H1 (cell line): ENCODE data around the gene CWH43. TPM values are rescaled to one million over a fixed set of nuclear protein-coding genes. Genes with fewer than 3 reads are reported as not detected.

Source experiments
- CTCF ChIA-PET: fragments of 300-600 bp; sonication (Branson Sonifier 250); formaldehyde crosslinking; loops from one replicate; lab custom pipeline; 2021; ENCODE audit not compliant: partially characterized antibody; lab: Charles Lee
- POLR2A ChIA-PET: fragments of 300-600 bp; sonication (Branson Sonifier 250); formaldehyde crosslinking; loops from one replicate; lab custom pipeline; 2021; ENCODE audit warnings: inconsistent platforms; ENCODE audit not compliant: partially characterized antibody; lab: Charles Lee
- DNase-seq, 2 experiments: peaks; one replicate each; pipeline versions ENCODE4 v3.0.0 to v3.0.0-alpha.2; 2010 to 2022; ENCODE audit warnings: low spot score in 2 of 2, low read depth in 1 of 2, mixed read lengths in 1 of 2
- FAIRE-seq: peaks from 2 replicates; lab custom pipeline; 2011; peaks lifted over from hg19 to GRCh38; lab: Jason Lieb, UNC
- H2AFZ ChIP-seq: 2 replicates; pipeline ENCODE4 v1.8.1; 2012; ENCODE audit warnings: low read length, inconsistent platforms
- H2AK5ac ChIP-seq: 2 replicates; pipeline ENCODE4 v1.6.1; 2013; ENCODE audit warnings: low read depth, low read length
- H2BK120ac ChIP-seq: replicated peaks from 2 replicates; pipeline ENCODE3; 2013; ENCODE audit warnings: low read depth, low read length, inconsistent platforms
- H2BK12ac ChIP-seq: 2 replicates; pipeline ENCODE4 v1.6.1; 2013; ENCODE audit warnings: low read depth, low read length
- H2BK15ac ChIP-seq: 2 replicates; pipeline ENCODE4 v1.6.1; 2013; ENCODE audit warnings: low read length
- H2BK20ac ChIP-seq: 2 replicates; pipeline ENCODE4 v1.6.1; 2013; ENCODE audit warnings: low read length
- H2BK5ac ChIP-seq: 2 replicates; pipeline ENCODE4 v1.6.1; 2013; ENCODE audit warnings: low read depth, low read length
- H3K14ac ChIP-seq: 2 replicates; pipeline ENCODE4 v1.6.1; 2013; ENCODE audit warnings: inconsistent platforms; ENCODE audit not compliant: insufficient read length
- H3K18ac ChIP-seq: 2 replicates; pipeline ENCODE4 v1.6.1; 2013; ENCODE audit warnings: low read length; ENCODE audit errors: extremely low read depth
- H3K23ac ChIP-seq: 2 replicates; pipeline ENCODE4 v1.6.1; 2013; ENCODE audit warnings: inconsistent platforms; ENCODE audit not compliant: insufficient read length
- H3K23me2 ChIP-seq: 2 replicates; pipeline ENCODE4 v1.6.1; 2013; ENCODE audit warnings: low read depth, low read length
- H3K27ac ChIP-seq: 2 replicates; pipeline ENCODE4 v1.6.1; 2011; ENCODE audit warnings: low read depth, low read length, inconsistent platforms
- H3K27me3 ChIP-seq, 4 experiments: replicated peaks in 1 of 4; 1 replicate in 1 of 4; 2 replicates in 3 of 4; pipeline versions ENCODE4 v1.6.1 to v1.8.1; 2011 to 2013; ENCODE audit warnings: low read length in 3 of 4, mild to moderate bottlenecking in 3 of 4, inconsistent platforms in 2 of 4, mixed read lengths in 2 of 4, moderate library complexity in 1 of 4; ENCODE audit not compliant: control insufficient read depth in 3 of 4, insufficient read depth in 3 of 4; ENCODE audit errors: extremely low read depth in 1 of 4
- H3K36me3 ChIP-seq, 4 experiments: 2 replicates each; pipeline versions ENCODE4 v1.6.1 to v1.8.1; 2011 to 2013; ENCODE audit warnings: mild to moderate bottlenecking in 4 of 4, low read length in 3 of 4, moderate library complexity in 2 of 4, control low read depth in 1 of 4, inconsistent platforms in 1 of 4; ENCODE audit not compliant: insufficient read depth in 4 of 4, control insufficient read depth in 2 of 4
- H3K4ac ChIP-seq: replicated peaks from 2 replicates; pipeline ENCODE3; 2013; ENCODE audit warnings: low read length, low read depth, mixed read lengths, inconsistent platforms; ENCODE audit not compliant: insufficient read length
- H3K4me1 ChIP-seq, 4 experiments: replicated peaks in 1 of 4; 1 replicate in 1 of 4; 2 replicates in 3 of 4; pipeline versions ENCODE4 v1.6.1 to v1.8.1; 2011 to 2013; ENCODE audit warnings: low read length in 3 of 4, inconsistent platforms in 2 of 4, mixed read lengths in 1 of 4; ENCODE audit not compliant: insufficient read depth in 4 of 4, control insufficient read depth in 3 of 4
- H3K4me2 ChIP-seq, 2 experiments: 2 replicates each; pipeline versions ENCODE4 v1.6.1 to v1.8.1; 2011 to 2013; ENCODE audit warnings: low read depth in 2 of 2, low read length in 2 of 2, control low read depth in 1 of 2, inconsistent platforms in 1 of 2, mild to moderate bottlenecking in 1 of 2; ENCODE audit not compliant: insufficient read depth in 1 of 2
- H3K4me3 ChIP-seq, 4 experiments: fragments of 200-600, 300-600 bp in 1 of 4; sonication (generic), shearing (Covaris generic), sonication (Bioruptor Twin) in 1 of 4; 2 replicates each; pipeline versions ENCODE4 v1.5.1 to v1.8.1; 2011 to 2016; ENCODE audit warnings: low read length in 4 of 4, low read depth in 3 of 4, control low read depth in 2 of 4, inconsistent platforms in 2 of 4, mild to moderate bottlenecking in 2 of 4, mixed read lengths in 1 of 4, moderate library complexity in 1 of 4; ENCODE audit not compliant: insufficient read depth in 2 of 4; ENCODE audit errors: extremely low read depth in 1 of 4
- H3K56ac ChIP-seq: replicated peaks from 2 replicates; pipeline ENCODE3; 2013; ENCODE audit warnings: low read depth, mild to moderate bottlenecking, mixed read lengths, low read length, inconsistent platforms; ENCODE audit not compliant: insufficient read length
- H3K79me1 ChIP-seq: 2 replicates; pipeline ENCODE4 v1.6.1; 2013; ENCODE audit warnings: low read depth, low read length, control low read depth
- H3K79me2 ChIP-seq, 2 experiments: 2 replicates each; pipeline versions ENCODE4 v1.6.1 to v1.8.1; 2012 to 2013; ENCODE audit warnings: low read length in 2 of 2, mild to moderate bottlenecking in 2 of 2, inconsistent platforms in 1 of 2; ENCODE audit not compliant: insufficient read depth in 2 of 2, control insufficient read depth in 1 of 2
- H3K9ac ChIP-seq, 4 experiments: replicated peaks in 1 of 4; 1 replicate in 1 of 4; 2 replicates in 3 of 4; pipeline versions ENCODE4 v1.6.1 to v1.8.1; 2011 to 2013; ENCODE audit warnings: low read depth in 3 of 4, low read length in 3 of 4, control low read depth in 2 of 4, mild to moderate bottlenecking in 2 of 4, moderate library complexity in 2 of 4, inconsistent platforms in 1 of 4; ENCODE audit errors: extremely low read depth in 1 of 4
- H3K9me3 ChIP-seq, 2 experiments: 2 replicates each; pipeline versions ENCODE4 v1.6.1 to v1.8.1; 2012 to 2013; ENCODE audit warnings: mild to moderate bottlenecking in 2 of 2, moderate library complexity in 2 of 2, control low read depth in 1 of 2, inconsistent platforms in 1 of 2, low read depth in 1 of 2, low read length in 1 of 2, mixed read lengths in 1 of 2; ENCODE audit not compliant: insufficient read depth in 2 of 2
- H4K20me1 ChIP-seq, 2 experiments: replicated peaks in 1 of 2; 2 replicates each; pipeline versions ENCODE3 to v1.8.1; 2011 to 2013; ENCODE audit warnings: inconsistent platforms in 2 of 2, low read length in 2 of 2, mild to moderate bottlenecking in 1 of 2; ENCODE audit not compliant: insufficient read depth in 2 of 2, control insufficient read depth in 1 of 2
- H4K5ac ChIP-seq: 2 replicates; pipeline ENCODE4 v1.6.1; 2013; ENCODE audit warnings: low read length, low read depth, mixed read lengths, inconsistent platforms; ENCODE audit not compliant: insufficient read length
- H4K8ac ChIP-seq: 2 replicates; pipeline ENCODE4 v1.8.0; 2013; ENCODE audit warnings: mild to moderate bottlenecking, moderate library complexity, low read length, inconsistent platforms; ENCODE audit not compliant: insufficient read depth; ENCODE audit errors: extremely low read depth
- H4K91ac ChIP-seq: replicated peaks from 2 replicates; pipeline ENCODE3; 2013; ENCODE audit warnings: low read length, mixed read lengths, inconsistent platforms; ENCODE audit not compliant: insufficient read length
- SP1 ChIP-seq: IDR thresholded peaks from 2 replicates; pipeline ENCODE4 v1.6.1; 2011; ENCODE audit warnings: low read depth, low read length
- TCF12 ChIP-seq: IDR thresholded peaks from 2 replicates; pipeline ENCODE4 v1.6.1; 2011; ENCODE audit warnings: low read depth, mild to moderate bottlenecking, low read length
- WGBS, 2 experiments: shearing (Covaris generic) in 1 of 2; methylation state at CpG; one replicate each; pipeline versions ENCODE4 v1.1.6 to v1.1.7; 2013 to 2015; ENCODE audit warnings: low lambda C conversion rate in 2 of 2, mixed read lengths in 2 of 2, inconsistent platforms in 1 of 2, low coverage in 1 of 2, missing lambda C conversion rate in 1 of 2; ENCODE audit not compliant: insufficient replicate concordance in 2 of 2, insufficient coverage in 1 of 2, insufficient read length in 1 of 2; ENCODE audit errors: extremely low coverage in 1 of 2, missing lambda C conversion rate in 1 of 2; 5-methylcytosine and 5-hydroxymethylcytosine counted together
- polyA plus RNA-seq, 7 experiments: library from polyadenylated mRNA; depleted of rRNA in 3 of 7; stranded (reverse) in 5 of 7; unstranded in 2 of 7; fragments of >200 nt in 5 of 7; fragments of 200-250 nt in 2 of 7; gene quantifications; 1 replicate in 5 of 7; 2 replicates in 1 of 7; 4 replicates in 1 of 7; pipeline versions ENCODE4 v1.2.1 to v1.2.3, GENCODE V29; 2011 to 2013; ENCODE audit warnings: missing spikeins in 2 of 7, mixed read lengths in 2 of 7
- total RNA-seq: library from RNA; stranded (reverse); fragmentation: NEBNext Ultra II Directional; extraction: Animal tissue kit (Norgen Biotek cat#: 25700); gene quantifications from 2 replicates; pipeline ENCODE4 v1.2.1, GENCODE V29; 2021

Gene CWH43
- total and polyA plus RNA-seq, 2 of the 8 experiments (the other 6 are each of a cell fraction or from before 2014, with no cell fraction given) = not detected

- Histone ChIP-seq H4K20me1 (no peaks in the 10 kb centered on the region), H2BK20ac (no peak overlapping the region), H3K18ac (no peak overlapping the region), H3K27me3 (no peaks in the 10 kb centered on the region; a peak in 2 of 7 replicates), H3K56ac (no peak overlapping the region), H2BK12ac (no peak overlapping the region), H2BK15ac (no peak overlapping the region), H4K91ac (no peak overlapping the region), H3K23me2 (no peaks in the 10 kb centered on the region), H3K14ac (no peak overlapping the region), H2BK120ac (no peak overlapping the region), H3K27ac (no peak overlapping the region), H3K23ac (no peak overlapping the region), H3K4me3 (no peak overlapping the region), H2BK5ac (no peak overlapping the region), H3K79me2 (no peaks in the 10 kb centered on the region), H3K4ac (no peak overlapping the region), H4K5ac (no peak overlapping the region), H3K4me1 (peaks cover 0 to 5% (median 2%) of the 10 kb centered on the region in 4 experiments; a peak in 3 of 7 replicates), H3K79me1 (no peaks in the 10 kb centered on the region), H3K36me3 (no peaks in the 10 kb centered on the region), H3K4me2 (no peak overlapping the region), H2AFZ (no peak overlapping the region), H3K9me3 (no peaks in the 10 kb centered on the region), H3K9ac (no peak overlapping the region), H4K8ac (no peak overlapping the region), H2AK5ac (no peak overlapping the region; the same call in 1 of the 2 replicates)
- FAIRE-seq = no peak
- DNase-seq = no peak
- ChIA-PET POLR2A (interaction anchor here (1.5 kb wide), 1 partner anchor 10 kb away, joined by 5 read pairs; no protein-coding TSS in a partner anchor), CTCF (interaction anchor here (0.6 to 5.5 kb wide), 26 partner anchors 10 to 869 kb away, joined by 3 to 101 read pairs (median 4); partner anchors contain the start of gene OCIAD2)
- TF ChIP-seq SP1 (no peak), TCF12 (no peak)
- WGBS, 2 experiments = 92% methylated on average over 8 of the region's 8 CpGs; no CpG with 5 or more reads in 1 of the 2 experiments
Measured at GRCh38 chr4:48944252-48944651, 41.8 kb upstream of the CWH43 start.
